HG02588 (cell line): ENCODE results near the gene RUNX3.
"Not testable (repeated sequence)": the region's sequence is repeated elsewhere in the genome, so short reads cannot be mapped to it uniquely, and the experiment has no call there.

Source experiments
- ATAC-seq: cut with Tn5 transposase; IDR thresholded peaks from one replicate; pipeline ENCODE4 v1.9.1; 2021; ENCODE audit warnings: mild to moderate bottlenecking, moderate library complexity; ENCODE audit not compliant: unreplicated experiment

The RUNX3 gene

GRCh38 chr1:24930260-24931145 lies at the start of gene RUNX3:
RUNX3 (minus strand) TSS chr1:24930276; CDS start chr1:24929868, 408 bp downstream.
- peak; percentile 69 for ATAC-seq

GRCh38 chr1:24979232-24979631 lies 49.2 kb upstream of the RUNX3 start:
- not testable (repeated sequence) for ATAC-seq

- ATAC-seq = no peak
These were observed 48.4 kb upstream of the RUNX3 start for GRCh38 chr1:24978383-24979032.

- no peak for ATAC-seq
These were observed 45.3 kb upstream of the RUNX3 start for GRCh38 chr1:24975391-24975790.

- no peak for ATAC-seq
These were observed 43.2 kb upstream of the RUNX3 start for GRCh38 chr1:24973315-24973714.

- ATAC-seq = no peak
These were observed 42.8 kb upstream of the RUNX3 start for GRCh38 chr1:24972915-24973242.

GRCh38 chr1:24972221-24972914 lies 42.3 kb upstream of the RUNX3 start:
- ATAC-seq = no peak

GRCh38 chr1:24970926-24971875 lies 41.1 kb upstream of the RUNX3 start:
- ATAC-seq = no peak

GRCh38 chr1:24970399-24970753 lies 40.3 kb upstream of the RUNX3 start:
- no peak for ATAC-seq

- ATAC-seq = no peak
These were observed 39.7 kb upstream of the RUNX3 start for GRCh38 chr1:24969596-24970398.

GRCh38 chr1:24968941-24969585 lies 39.0 kb upstream of the RUNX3 start:
- no peak for ATAC-seq

- no peak for ATAC-seq
These were observed 37.9 kb upstream of the RUNX3 start for GRCh38 chr1:24967962-24968361.

- ATAC-seq = no peak
These were observed 37.5 kb upstream of the RUNX3 start for GRCh38 chr1:24967555-24967954.

GRCh38 chr1:24966724-24967346 lies 36.8 kb upstream of the RUNX3 start:
- no peak for ATAC-seq

GRCh38 chr1:24966121-24966723 lies 36.1 kb upstream of the RUNX3 start:
- no peak for ATAC-seq

- no peak for ATAC-seq
These were observed 35.5 kb upstream of the RUNX3 start for GRCh38 chr1:24965571-24965930.

- ATAC-seq = peak; percentile 84
These were observed 34.9 kb upstream of the RUNX3 start for GRCh38 chr1:24964811-24965570.
